ENCODE results near the gene RBMS1. TPM values are rescaled to one million over a fixed set of nuclear protein-coding genes. Genes with fewer than 3 reads are reported as not detected.
A peak's percentile ranks its signal among the peaks of the same experiment; 100 is the strongest.

RBMS1 gene
- total and polyA plus RNA-seq, 7 donors = 8.4 to 43.2 (median 24.1) TPM

DNA sequence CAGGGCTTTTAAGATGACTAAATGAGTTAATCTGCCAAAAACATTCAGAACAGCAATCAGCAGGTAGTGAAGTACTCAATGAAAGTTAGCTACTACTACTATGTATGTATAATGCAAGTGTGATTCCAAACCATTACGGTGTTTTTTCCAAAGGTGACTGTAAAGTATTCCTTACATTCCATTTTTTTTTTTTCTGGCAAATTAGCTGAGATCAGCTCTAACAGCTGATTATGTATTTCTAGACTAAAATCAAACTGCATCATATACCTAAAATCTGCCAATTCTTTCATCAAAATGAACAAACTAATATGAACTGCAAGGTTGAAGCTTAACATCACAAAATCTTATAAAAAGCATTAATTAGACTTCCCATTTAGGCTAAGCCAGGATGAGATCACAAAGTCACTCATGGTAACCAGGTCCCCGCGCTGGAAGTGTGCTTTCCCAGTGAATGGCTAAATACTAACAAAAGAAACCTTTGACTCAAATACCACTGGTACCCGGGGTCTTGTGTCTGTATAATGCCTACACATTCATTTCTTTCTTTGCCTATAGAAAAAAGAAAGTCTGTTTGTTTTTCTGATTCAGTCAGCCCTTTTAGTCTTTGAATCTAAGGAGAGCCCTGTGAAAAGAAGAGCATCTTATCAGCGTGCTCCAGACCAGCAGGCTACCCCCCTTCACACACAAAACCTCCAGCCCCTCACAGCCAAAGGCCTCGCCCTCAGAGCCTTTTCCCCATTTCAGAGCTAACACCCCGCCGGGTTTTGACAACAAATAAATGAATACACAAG, 88.3 kb downstream of the RBMS1 start:
- WGBS, 3 donors = 56 to 61% (median 60%) methylated on average over 8 of the region's 8 CpGs
- no peaks in the 10 kb centered on the region for H3K36me3 ChIP-seq (ENCODE audit: insufficient read depth in 1 of 2, low read depth in 1 of 2)
- DNase-seq (no peak), ATAC-seq (no peak)
- H3K9me3 ChIP-seq = no peaks in the 10 kb centered on the region
- intact Hi-C loops (cut with DNase I) = loop anchor here (5.0 to 10.0 kb wide), 3 partner anchors 33 to 88 kb away; no protein-coding TSS in a partner anchor
- peak overlapping the region; percentile 94 for H3K4me3 ChIP-seq
- no peak overlapping the region for H3K27ac ChIP-seq
- no peak for TF ChIP-seq CTCF (IDR thresholded peaks at IDR 0.05)
- no peaks in the 10 kb centered on the region for H3K27me3 ChIP-seq (ENCODE audit: insufficient read depth in 3 of 3, low read length in 2 of 3)
- H3K4me1 ChIP-seq = peaks cover 55% of the 10 kb centered on the region

DNA sequence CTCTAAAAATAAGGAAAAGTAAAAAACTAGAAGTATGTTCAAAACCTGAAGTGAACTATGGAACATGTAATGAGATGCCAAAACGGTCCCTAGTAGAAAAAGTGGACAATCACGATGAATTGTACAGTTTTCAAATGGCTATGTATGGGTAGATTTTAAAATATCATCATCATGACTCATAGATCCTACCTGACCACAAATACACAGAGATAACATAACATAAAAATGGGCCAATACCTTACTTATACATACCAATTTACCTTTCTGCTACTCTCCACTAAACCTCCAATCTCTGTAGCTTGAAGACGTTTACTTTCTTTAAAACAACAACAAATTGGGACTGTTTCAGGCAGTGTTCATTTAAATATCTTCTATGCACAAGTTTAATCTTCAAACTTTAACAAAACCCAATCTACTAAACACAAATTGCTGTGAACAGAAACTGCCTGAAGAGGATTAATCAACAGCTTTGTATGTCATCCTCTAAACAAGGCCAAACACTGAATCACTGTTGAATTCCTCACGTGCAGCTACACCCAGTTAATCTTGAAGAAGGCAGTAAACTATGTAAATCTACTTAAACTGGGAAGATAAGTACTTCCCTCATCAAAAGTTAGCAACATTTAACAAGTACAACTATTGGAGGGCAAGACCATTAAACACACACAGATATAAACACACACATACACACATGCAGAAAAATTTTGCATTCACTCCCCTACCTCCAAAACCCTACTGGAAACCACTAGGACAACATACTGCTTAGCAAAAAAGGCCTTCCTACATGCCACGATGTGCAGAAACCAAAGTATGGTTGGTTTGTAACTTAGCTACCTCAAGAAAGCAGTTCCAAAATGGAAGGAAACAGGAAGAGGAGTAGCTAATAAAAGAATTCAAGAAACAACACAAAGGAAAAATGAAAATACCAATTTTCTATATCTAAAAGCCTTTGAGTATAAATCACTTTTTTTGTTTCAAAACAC, 90.3 kb downstream of the RBMS1 start:
- Histone ChIP-seq H3K27ac (no peak overlapping the region), H3K36me3 (ENCODE audit: insufficient read depth in 1 of 2, low read depth in 1 of 2) (no peaks in the 10 kb centered on the region), H3K4me3 (no peak overlapping the region), H3K9me3 (no peaks in the 10 kb centered on the region), H3K27me3 (ENCODE audit: insufficient read depth in 3 of 3, low read length in 2 of 3) (no peaks in the 10 kb centered on the region), H3K4me1 (peaks cover 67% of the 10 kb centered on the region)
- WGBS, 3 donors = 64 to 71% (median 66%) methylated on average over 5 of the region's 5 CpGs
- ATAC-seq (no peak), DNase-seq (no peak)
- intact Hi-C loops (cut with DNase I) = loop anchor here in 1 of 2 donors (10.0 kb wide), 1 partner anchor 78 kb away; no protein-coding TSS in a partner anchor
- TF ChIP-seq CTCF (IDR thresholded peaks at IDR 0.05) = no peak

GRCh38 chr2:160402501-160402900, 91.1 kb downstream of the RBMS1 start:
- Histone ChIP-seq H3K27me3 (ENCODE audit: insufficient read depth in 3 of 3, low read length in 2 of 3) (no peaks in the 10 kb centered on the region), H3K27ac (no peak overlapping the region), H3K4me1 (peaks cover 73% of the 10 kb centered on the region), H3K4me3 (no peak overlapping the region), H3K9me3 (no peaks in the 10 kb centered on the region), H3K36me3 (ENCODE audit: insufficient read depth in 1 of 2, low read depth in 1 of 2) (no peaks in the 10 kb centered on the region)
- intact Hi-C loops (cut with DNase I) = loop anchor here in 1 of 2 donors (10.0 kb wide), 1 partner anchor 78 kb away; no protein-coding TSS in a partner anchor
- TF ChIP-seq CTCF (IDR thresholded peaks at IDR 0.05) = no peak
- no peak for ATAC-seq
- 34 to 71% (median 43%) methylated on average over 1 of the region's 1 CpG for WGBS, 3 donors
- no peak for DNase-seq

DNA sequence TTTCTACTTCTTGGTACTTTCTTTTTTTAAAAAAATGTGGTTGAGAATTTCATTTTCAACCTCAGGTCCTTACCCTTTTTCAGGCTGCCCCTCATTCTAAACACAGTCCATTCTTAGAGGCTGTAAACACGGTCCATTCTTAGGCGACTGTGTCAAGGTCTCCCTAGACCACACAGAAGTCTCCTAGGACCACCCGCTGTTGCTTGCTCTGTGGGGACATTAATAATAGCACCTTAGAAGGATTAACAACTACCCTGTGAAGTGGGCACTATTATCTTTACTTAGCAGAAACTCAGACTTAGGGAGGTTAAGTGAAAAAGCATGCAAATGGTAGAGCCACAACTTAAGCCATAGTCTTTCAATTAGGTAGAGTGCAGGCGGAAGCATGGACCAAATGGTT, 91.7 kb downstream of the RBMS1 start:
- no peak for ATAC-seq
- intact Hi-C loops (cut with DNase I) = loop anchor here in 1 of 2 donors (10.0 kb wide), 1 partner anchor 77 kb away; no protein-coding TSS in a partner anchor
- 90 to 96% (median 95%) methylated on average over 4 of the region's 4 CpGs for WGBS, 3 donors
- no peak for DNase-seq
- Histone ChIP-seq H3K27me3 (ENCODE audit: insufficient read depth in 3 of 3, low read length in 2 of 3) (no peaks in the 10 kb centered on the region), H3K4me1 (peaks cover 74% of the 10 kb centered on the region), H3K27ac (no peak overlapping the region), H3K9me3 (no peaks in the 10 kb centered on the region), H3K4me3 (no peak overlapping the region), H3K36me3 (ENCODE audit: insufficient read depth in 1 of 2, low read depth in 1 of 2) (no peaks in the 10 kb centered on the region)
- no peak for TF ChIP-seq CTCF (IDR thresholded peaks at IDR 0.05)
